Stimulated activated CD8-positive, alpha-beta memory T cell treated with anti-CD3 and anti-CD28 coated beads, Interleukin-12 subunit alpha, Interleukin-12 subunit beta, amount 100 ng/mL, for 4 hours (primary cell): ENCODE measurements around the gene FLYWCH2.
"Not testable (repeated sequence)": the region's sequence is repeated elsewhere in the genome, so short reads cannot be mapped to it uniquely, and the experiment has no call there.

Source experiments
- DNase-seq: peaks from one replicate; pipeline ENCODE4 v3.0.0-alpha.2; 2020; ENCODE audit warnings: low read depth

FLYWCH2 gene

DNA sequence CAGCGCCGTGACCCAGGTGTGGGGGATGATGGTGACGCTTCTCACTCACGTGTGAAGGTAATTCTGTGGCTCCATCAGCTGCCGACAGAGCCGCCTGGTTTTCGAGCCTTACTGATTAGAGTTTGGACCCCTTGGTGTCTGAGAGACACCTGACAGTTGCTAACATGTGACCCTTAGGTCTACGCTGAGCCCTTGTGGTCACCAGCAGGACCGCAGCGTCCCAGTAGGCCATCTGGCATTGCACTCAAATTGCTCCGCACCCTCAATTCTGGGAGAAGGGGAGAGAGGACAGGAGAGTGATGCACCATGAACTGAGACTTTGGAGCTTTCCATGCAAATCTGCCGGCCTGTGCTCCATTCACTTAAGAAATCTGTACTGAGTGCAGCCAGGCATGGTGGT lies 31.2 kb downstream of the FLYWCH2 start:
- no peak for DNase-seq

DNA sequence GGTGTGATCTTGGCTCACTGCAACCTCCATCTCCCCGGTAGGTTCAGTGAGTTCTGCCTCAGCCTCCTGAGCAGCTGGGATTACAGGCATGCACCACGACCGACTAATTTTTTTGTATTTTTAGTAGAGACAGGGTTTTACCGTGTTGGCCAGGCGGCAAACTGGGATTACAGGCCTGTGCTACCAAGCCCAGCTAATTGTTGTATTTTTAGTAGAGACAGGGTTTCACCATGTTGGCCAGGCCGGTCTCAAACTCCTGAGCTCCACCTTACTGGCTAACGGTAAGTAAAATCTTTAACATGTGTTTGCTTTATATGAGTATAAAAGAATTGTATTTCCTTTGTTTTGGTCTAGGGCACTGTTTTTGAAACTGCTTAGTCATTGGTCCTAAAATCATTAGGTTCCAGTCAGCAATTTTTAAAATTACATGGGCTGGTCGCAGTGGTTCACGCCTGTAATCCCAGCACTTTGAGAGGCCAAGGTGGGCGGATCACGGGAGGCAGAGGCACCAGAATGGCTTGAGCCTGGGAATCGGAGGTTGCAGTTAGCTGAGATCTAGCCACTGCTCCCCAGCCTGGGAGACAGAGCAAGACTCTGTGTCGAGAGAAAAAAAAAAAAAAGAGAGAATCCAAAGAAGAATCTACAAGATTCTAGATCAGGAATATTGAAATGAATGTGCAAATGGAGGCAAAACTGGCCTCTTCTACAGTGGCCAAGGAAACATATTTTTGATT lies 32.3 kb downstream of the FLYWCH2 start:
- no peak for DNase-seq

DNA sequence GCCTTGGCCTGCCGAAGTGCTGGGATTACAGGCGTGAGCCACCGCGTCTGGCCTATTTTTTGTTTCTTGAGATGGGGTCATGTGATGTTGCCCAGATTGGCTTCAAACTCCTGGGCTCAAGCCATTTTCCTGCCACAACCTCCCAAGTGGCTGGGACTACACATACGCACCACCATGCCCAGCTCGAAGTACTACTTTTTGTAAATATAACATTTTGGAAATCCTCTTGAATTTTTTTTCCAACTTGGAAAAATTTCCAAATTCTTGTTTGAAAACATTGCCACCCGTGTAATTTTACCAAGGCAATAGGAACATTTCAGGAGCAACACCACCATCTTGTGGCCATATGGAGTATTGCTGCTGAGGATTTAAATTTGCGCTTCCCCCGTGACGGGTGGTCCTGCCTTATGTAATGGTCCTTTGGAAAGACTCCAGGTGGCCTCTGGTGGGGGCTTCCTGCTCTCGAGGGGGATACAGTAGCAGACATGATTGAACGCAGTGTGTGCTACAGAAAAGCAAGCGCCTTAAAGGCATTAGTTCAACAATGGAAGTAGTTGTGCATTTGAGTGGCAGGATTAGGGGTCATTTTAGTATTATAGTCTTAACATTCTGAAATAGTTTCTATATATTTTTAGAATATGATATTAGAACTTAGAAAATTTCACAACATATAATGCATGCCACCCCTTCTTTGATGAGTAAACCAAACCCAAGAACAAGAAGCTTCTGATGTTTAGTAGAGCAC lies 36.7 kb downstream of the FLYWCH2 start:
- DNase-seq = no peak

DNA sequence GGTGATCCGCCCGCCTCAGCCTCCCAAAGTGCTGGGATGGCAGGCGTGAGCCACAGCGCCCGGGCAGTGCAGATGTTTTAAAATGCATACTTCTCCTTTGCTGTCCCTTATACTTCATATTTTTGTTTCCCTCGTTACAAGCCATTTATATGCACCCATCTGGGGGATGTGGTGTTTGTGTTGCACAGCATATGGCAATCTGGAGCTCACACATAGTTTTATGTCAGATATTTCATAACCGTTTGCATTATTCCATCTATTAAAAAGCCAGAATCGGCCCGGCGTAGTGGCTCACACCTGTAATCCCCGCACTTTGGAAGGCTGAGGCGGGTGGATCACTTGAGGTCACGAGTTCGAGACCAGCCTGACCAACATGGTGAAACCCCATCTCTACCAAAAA lies 40.5 kb downstream of the FLYWCH2 start:
- DNase-seq = no peak

DNA sequence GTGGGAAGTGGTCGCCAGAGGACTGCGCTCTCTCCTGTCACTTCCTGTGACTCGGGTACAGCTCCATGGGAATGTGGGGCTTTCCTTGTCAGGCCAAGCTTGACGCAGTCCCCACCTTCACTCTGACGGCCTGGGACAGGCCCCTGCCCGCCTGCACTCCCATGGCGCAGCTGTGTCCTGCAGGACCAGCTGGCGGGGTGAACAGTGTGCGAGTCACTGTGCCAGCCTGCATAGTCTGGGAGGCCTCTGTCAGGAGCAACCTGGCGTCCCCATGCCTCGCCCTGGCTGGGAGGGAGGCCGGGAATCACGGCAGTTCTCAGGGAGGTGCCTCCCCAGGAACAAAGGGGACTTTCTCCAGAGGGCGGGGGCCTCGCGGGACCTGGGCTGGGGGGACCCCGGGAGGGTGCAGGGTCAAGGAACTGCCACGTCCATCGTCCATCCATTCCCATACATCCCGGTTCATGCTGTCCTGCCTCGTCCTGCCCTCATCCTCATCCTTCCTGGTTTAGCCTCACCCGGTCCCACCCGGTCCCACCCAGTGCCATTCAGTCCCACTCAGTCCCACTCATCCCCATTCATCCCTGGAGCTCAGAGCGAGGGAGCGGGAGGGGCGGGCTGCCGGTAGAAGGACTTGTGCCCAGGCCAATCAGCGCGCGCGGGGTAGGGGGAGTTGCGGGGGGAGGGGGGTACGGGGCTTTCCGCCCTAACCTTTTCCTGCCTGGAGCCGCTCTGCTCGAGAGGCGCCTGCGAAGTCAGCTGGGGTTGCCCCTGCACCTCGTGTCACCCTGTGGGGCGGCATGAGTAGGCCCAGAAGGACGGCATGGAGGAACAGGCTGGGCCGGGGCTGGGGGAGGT lies 42.1 kb downstream of the FLYWCH2 start:
- DNase-seq = no peak

DNA sequence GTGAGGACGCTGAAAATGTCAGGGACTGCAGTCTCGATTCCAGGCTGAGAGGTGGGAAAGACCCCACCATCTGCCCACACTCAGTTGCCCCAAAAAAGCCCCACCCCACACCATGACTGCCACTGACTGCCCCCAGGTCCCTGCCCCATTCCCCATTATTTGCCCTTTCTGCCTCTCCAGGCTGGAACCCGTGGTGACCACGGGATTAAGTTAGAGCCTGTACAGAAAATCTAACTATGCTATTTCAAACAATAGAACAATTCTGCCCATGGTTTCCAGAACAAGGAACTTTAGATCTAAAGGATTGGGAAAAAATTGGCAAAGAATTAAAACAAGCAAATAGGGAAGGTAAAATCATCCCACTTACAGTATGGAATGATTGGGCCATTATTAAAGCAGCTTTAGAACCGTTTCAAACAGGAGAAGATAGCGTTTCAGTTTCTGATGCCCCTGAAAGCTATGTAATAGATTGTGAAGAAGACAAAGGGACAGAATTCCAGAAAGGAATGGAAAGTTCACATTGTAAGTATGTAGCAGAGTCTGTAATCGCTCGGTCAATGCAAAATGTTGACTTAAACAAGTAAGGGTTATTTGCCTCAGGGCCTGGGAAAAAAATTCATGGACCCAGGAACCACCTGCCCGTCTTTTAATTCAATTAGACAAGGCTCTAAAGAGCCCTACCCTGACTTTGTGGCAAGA lies 43.1 kb downstream of the FLYWCH2 start:
- DNase-seq = no peak

DNA sequence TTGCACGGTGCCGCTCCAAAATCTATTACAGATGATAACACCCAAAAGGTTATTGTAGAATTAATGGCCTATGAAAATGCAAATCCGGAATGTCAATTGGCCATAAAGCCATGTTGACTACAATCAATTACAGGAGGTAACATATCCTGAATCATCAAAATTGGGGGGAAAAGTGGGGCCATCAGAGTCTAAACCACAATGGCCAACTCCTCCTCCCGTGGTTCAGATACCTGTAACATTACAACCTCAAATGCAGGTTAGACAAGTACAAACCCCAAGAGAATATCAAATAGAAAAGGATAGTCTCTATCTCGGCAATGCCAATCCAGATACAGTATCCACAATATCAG lies 43.6 kb downstream of the FLYWCH2 start:
- DNase-seq = no peak

DNA sequence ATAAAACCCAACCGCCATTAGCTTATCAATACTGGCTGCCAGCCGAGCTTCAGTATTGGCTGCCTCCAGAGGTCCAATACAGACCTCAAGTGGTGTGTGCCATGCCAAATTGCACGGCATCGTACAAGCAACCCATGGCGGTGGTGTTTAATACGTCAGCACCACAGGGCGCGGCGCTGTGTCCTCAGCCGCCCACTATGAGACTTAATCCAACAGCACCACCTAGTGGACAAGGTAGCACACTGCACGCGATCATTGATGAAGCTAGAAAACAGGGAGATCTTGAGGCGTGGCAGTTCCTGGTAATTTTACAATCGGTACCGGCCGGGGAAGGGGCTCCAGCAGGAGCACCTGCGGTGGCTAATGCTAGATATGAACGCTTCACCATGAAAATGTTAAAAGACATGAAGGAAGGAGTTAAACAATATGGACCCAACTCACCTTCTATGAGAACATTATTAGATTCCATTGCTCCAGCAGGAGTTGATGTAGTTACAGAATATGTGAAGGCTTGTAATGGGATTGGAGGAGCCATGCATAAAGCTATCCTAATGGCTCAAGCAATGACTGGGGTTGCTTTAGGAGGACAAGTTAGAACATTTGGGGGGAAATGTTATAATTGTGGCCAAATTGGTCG lies 44.1 kb downstream of the FLYWCH2 start:
- DNase-seq = peak; percentile 67

DNA sequence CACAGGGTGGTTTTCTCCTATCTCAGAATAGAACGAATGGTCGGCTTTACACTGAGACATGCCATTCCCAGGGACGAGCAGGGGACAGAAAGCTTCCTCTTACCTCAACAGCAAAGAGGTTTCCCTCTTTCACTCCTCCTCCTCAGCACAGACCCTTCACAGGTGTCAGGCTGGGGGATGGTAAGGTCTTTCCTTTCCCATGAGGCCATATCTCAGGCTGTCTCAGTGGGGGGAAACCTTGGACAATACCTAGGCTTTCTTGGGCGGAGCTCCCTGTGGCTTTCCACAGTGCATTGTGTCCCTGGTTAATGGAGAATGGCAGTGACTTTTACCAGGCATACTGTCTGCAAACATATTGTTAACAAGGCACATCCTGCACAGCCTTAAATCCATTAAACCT lies 45.1 kb downstream of the FLYWCH2 start:
- not testable (repeated sequence) for DNase-seq

DNA sequence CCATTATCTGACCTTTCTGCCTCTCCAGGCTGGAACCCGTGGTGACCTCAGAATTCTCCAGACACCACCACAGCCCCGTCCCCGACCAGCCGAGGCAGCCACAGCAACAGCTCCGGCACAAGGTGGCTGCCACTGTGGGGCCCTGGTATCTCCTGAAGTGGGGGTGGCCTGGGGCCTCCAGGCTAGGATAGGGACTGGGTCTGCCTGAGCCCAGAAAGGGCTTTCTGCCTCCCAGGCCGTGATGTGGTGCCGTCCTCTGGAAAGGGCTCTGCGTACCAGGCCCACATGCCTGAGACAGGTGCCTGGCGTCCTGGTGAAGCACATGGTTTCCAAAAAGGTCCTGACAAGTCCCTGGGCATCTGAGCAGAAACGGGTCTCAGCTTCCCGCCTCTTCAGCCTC lies 45.8 kb downstream of the FLYWCH2 start:
- DNase-seq = no peak

DNA sequence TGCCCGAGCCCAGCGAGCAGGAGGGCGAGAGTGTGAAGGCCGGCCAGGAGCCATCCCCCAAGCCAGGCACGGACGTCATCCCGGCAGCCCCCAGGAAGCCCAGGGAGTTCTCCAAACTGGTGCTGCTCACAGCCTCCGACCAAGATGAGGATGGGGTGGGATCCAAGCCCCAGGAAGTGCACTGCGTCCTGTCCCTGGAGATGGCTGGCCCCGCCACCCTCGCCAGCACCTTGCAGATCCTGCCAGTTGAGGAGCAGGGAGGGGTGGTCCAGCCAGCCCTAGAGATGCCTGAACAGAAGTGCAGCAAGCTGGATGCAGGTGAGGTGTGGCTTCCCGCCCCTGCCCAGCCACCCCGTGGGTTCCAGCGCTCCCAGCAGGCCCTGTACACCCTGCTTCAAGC lies 46.7 kb downstream of the FLYWCH2 start:
- DNase-seq = no peak

DNA sequence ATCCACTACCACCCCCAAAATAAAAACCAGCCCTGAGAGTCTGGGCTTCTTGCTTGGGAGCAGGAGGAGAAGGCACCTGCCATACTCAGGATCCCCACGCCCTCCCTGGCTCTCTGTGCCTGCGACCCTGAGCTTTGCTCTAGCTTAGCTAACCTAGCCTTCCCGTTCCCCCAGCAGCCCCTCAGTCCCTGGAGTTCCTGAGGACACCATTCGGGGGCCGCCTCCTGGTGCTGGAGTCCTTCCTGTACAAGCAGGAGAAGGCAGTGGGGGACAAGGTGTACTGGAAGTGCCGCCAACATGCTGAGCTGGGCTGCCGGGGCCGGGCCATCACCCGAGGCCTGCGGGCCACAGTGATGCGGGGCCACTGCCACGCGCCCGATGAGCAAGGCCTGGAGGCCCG lies 47.2 kb downstream of the FLYWCH2 start:
- no peak for DNase-seq

DNA sequence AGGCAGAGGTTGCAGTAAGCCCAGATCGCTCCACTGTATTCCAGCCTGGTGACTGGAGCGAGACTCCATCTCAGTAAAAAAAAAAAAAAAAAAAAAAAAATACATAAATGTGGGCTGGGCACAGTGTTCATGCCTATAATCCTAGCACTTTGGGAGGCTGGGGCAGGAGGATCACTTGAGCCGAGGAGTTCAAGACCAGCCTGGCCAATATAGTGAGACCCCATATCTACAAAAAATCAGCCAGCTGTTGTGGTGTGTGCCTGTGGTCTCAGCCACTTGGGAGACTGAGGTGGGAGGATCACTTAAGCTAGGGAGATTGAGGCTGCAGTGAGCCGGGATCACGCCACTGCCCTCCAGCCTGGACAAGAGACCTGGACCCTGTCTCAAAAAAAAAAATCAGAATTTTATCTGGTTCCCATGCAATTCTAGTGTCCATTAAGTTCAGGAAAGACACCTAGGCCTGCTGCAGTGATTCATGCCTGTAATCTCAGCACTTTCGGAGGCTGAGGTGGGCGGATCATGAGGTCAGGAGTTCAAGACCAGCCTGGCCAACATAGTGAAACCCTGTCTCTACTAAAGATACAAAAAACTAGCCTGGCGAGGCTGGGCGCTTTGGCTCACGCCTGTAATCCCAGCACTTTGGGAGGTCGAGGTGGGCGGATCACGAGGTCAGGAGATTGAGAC lies 48.4 kb downstream of the FLYWCH2 start:
- not testable (repeated sequence) for DNase-seq

DNA sequence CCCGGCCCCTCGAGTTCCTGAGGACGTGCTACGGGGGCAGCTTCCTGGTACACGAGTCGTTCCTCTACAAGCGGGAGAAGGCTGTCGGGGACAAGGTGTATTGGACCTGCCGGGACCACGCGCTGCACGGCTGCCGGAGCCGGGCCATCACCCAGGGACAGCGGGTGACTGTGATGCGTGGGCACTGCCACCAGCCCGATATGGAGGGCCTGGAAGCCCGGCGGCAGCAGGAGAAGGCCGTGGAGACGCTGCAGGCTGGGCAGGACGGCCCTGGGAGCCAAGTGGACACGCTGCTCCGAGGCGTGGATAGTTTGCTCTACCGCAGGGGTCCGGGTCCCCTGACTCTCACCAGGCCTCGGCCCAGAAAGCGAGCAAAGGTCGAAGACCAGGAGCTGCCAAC lies 50.1 kb downstream of the FLYWCH2 start:
- no peak for DNase-seq

DNA sequence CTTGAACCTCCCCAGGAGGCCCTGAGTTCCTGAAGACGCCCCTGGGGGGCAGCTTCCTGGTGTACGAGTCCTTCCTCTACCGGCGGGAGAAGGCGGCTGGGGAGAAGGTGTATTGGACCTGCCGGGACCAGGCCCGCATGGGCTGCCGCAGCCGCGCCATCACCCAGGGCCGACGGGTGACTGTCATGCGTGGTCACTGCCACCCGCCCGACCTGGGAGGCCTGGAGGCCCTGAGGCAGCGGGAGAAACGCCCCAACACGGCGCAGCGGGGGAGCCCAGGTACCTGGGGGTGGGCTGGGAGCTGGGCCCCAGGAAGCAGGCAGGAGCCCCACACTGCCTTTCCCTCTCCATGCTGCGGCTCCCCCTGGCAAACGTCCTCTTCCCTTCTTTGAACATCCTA lies 50.7 kb downstream of the FLYWCH2 start:
- no peak for DNase-seq

DNA sequence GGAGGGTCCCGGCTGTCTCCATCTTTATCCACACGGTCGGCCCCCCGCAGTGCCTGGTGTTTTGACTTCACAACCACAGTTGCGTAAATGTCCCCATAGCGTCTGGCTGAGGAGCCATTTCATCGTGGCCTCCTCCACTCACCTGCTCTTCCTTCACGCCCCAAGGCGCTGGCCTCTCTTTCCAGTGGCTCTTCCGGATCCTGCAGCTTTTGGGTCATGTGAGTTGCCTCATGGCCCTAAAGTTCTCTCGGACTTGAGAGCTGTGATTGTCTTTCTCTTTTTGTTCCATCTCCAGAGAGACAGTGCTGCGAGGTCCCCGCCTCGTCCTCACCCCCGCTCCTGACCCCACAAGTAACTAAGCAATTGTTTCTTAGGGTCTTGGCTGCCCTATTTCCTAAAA lies 51.4 kb downstream of the FLYWCH2 start:
- no peak for DNase-seq

DNA sequence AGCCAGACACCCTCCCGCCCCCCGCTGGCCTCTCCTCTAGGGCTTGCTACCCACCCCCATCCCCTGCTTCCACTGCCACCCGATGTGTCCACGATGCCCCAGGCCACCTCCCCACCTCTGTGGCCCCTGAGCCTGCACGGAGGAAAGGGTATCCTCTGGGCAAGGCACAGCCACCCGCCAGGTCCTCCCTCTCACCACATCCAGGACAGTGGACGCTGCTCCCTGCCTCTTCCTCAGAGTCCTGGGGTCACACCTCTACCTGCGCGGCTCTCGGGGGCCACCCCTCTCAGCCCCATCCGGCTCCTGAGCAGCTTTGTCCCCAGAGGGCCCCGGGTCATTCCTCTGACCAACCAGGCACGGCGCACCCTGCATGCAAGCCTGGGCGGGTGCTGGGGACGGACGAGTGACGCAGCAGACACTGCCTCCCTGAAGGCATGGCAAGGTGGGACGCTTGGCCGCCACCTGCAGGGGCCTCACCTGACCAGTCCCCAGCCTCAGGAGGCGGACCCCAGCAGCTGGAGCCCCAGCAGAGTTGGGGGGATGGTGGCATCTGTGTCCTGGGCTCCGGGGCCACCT lies 53.5 kb downstream of the FLYWCH2 start:
- DNase-seq = no peak

DNA sequence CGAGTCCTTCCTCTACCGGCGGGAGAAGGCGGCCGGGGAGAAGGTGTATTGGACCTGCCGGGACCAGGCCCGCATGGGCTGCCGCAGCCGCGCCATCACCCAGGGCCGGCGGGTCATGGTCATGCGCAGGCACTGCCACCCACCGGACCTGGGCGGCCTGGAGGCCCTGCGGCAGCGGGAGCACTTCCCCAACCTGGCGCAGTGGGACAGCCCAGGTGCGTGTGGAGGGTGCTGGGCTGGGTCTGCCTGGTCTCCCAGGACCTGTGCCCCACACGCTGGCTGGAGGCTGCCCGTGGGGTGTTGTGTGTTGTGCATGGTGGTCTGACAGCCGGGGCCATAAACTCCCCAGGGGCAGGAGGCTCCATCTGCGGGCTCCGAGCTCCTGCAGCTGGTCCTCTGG lies 54.2 kb downstream of the FLYWCH2 start:
- no peak for DNase-seq

DNA sequence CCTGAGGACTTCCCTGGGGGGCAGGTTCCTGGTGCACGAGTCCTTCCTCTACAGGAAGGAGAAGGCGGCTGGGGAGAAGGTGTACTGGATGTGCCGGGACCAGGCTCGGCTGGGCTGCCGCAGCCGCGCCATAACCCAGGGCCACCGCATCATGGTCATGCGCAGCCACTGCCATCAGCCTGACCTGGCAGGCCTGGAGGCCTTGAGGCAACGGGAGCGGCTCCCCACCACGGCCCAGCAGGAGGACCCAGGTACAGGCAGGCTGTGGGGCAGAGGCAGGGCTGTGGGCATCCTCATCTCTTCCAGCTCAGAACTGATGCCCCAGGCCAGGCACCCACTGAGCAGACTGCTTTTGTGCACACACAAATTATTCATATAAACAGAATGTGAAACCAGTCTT lies 55.2 kb downstream of the FLYWCH2 start:
- no peak for DNase-seq

DNA sequence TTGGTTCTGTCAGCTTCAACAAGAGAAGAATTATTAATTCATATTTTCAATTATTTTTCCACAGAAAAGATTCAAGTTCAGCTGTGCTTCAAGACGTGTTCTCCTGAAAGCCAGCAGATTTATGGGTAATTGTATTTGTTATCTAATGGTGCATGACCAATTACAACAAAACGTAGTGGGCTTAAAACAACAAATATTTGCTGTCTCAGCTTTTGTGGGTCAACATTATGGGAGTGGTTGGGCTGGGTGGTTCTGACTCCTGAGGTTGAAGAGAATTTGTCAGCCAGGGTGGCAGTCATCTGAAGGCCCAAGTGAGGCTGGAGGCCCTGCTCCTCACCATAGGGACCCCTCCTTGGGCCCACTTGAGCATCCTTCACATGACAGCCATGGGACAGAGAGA lies 57.0 kb downstream of the FLYWCH2 start:
- DNase-seq = no peak

DNA sequence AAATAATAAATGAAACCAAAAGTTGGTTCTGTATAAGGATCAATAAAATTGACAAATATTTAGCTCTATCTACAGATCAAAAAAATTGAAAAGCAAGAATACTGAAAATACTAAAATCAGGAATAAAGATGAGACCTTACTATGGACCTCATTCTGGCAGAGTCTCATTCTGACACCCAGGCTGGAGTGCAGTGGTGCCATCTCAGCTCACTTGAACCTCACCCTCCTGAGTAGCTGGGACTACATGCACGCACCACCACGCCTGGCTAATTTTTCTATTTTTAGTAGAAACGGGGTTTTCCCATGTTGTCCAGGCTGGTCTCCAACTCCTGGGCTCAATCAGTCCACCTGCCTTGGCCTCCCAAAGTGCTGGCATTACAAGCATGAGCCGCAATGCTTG lies 59.0 kb downstream of the FLYWCH2 start:
- no peak for DNase-seq
